Suprapubic skin (tissue), 4 donors: ENCODE data around the gene ANKRD11. TPM values are rescaled to one million over a fixed set of nuclear protein-coding genes. Genes with fewer than 3 reads are reported as not detected.

Source experiments
- DNase-seq, 2 donors: peaks; one replicate each; pipeline ENCODE4 v3.0.0-alpha.2; 2019; ENCODE audit warnings: low spot score in 2 of 2
- H3K27ac ChIP-seq: fragments of 200-600 bp; sonication (generic); one replicate; pipeline ENCODE4 v1.5.1; 2019
- H3K27me3 ChIP-seq: fragments of 200-600 bp; sonication (generic); one replicate; pipeline ENCODE4 v1.5.1; 2019
- H3K36me3 ChIP-seq: fragments of 200-600 bp; sonication (generic); one replicate; pipeline ENCODE4 v1.5.1; 2019
- H3K4me1 ChIP-seq: fragments of 200-600 bp; sonication (generic); one replicate; pipeline ENCODE4 v1.5.1; 2019
- H3K4me3 ChIP-seq: fragments of 200-600 bp; sonication (generic); one replicate; pipeline ENCODE4 v1.5.1; 2019; ENCODE audit warnings: mild to moderate bottlenecking
- H3K9me3 ChIP-seq: fragments of 200-600 bp; sonication (generic); one replicate; pipeline ENCODE4 v1.5.1; 2019
- EP300 ChIP-seq: sonication (generic); formaldehyde crosslinking; IDR thresholded peaks from one replicate; pipeline ENCODE4 v1.6.1; 2017; ENCODE audit warnings: antibody characterized with exemption
- POLR2A ChIP-seq, 2 donors: fragments of 450-650 bp; IDR thresholded peaks; one replicate each; pipeline ENCODE4 v1.6.1; 2017; ENCODE audit warnings: antibody characterized with exemption in 2 of 2, mild to moderate bottlenecking in 2 of 2, moderate library complexity in 2 of 2
- POLR2AphosphoS5 ChIP-seq, 3 donors: sonication (generic); formaldehyde crosslinking; IDR thresholded peaks; one replicate each; pipeline ENCODE4 v1.6.1; 2017; ENCODE audit warnings: antibody characterized with exemption in 3 of 3
- WGBS: methylation state at CpG from one replicate; pipeline ENCODE4 v1.1.5; 2018; 5-methylcytosine and 5-hydroxymethylcytosine counted together
- total RNA-seq, 4 donors: library from RNA; depleted of rRNA; stranded (reverse); fragments of >200 nt; gene quantifications; one replicate each; pipeline ENCODE4 v1.1.0, GENCODE V29; 2016
- TF ChIP-seq, protein P1 (sequence below), 2 donors: fragments of 200-600 bp in 1 of 2; fragments of 450-650 bp in 1 of 2; sonication (generic) in 1 of 2; IDR thresholded peaks; one replicate each; pipeline ENCODE4 v1.5.1; 2016 to 2019; ENCODE audit warnings: antibody characterized with exemption in 2 of 2, mild to moderate bottlenecking in 1 of 2, moderate library complexity in 1 of 2

The ANKRD11 gene
- total RNA-seq, 4 donors from 2014 or later, result 85.4 to 212 (median 127) TPM

DNA sequence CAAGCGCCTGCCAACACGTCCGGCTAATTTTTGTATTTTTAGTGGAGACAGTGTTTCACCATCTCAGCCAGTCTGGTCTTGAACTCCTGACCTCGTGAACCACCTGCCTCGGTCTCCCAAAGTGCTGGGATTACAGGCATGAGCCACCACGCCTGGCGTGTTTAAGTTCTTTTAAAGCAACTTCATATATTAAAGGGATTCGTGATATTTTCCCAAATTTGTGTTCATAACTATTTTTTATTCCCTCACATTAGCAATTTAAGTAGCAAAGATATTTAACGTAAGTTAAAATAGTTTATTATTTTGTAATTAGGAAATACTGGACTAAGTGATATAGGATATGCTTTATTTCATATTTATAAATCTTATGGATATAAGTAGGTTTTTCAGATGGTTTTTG is 22.1 kb upstream of the ANKRD11 start:
- H3K27ac ChIP-seq, result no peak overlapping the region
- no peak overlapping the region for H3K4me3 ChIP-seq
- H3K9me3 ChIP-seq, result no peaks in the 10 kb centered on the region
- DNase-seq, result no peak
- H3K36me3 ChIP-seq, result peaks cover 66% of the 10 kb centered on the region
- peaks cover 17% of the 10 kb centered on the region for H3K4me1 ChIP-seq
- 95% methylated on average over 9 of the region's 9 CpGs for WGBS
- H3K27me3 ChIP-seq, result no peaks in the 10 kb centered on the region
- TF ChIP-seq POLR2AphosphoS5 (IDR thresholded peaks at IDR 0.05) (no peak), POLR2A (IDR thresholded peaks at IDR 0.05) (no peak), EP300 (no peak)
- TF ChIP-seq, protein P1, sequence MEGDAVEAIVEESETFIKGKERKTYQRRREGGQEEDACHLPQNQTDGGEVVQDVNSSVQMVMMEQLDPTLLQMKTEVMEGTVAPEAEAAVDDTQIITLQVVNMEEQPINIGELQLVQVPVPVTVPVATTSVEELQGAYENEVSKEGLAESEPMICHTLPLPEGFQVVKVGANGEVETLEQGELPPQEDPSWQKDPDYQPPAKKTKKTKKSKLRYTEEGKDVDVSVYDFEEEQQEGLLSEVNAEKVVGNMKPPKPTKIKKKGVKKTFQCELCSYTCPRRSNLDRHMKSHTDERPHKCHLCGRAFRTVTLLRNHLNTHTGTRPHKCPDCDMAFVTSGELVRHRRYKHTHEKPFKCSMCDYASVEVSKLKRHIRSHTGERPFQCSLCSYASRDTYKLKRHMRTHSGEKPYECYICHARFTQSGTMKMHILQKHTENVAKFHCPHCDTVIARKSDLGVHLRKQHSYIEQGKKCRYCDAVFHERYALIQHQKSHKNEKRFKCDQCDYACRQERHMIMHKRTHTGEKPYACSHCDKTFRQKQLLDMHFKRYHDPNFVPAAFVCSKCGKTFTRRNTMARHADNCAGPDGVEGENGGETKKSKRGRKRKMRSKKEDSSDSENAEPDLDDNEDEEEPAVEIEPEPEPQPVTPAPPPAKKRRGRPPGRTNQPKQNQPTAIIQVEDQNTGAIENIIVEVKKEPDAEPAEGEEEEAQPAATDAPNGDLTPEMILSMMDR (IDR thresholded peaks at IDR 0.05), result no peak

DNA sequence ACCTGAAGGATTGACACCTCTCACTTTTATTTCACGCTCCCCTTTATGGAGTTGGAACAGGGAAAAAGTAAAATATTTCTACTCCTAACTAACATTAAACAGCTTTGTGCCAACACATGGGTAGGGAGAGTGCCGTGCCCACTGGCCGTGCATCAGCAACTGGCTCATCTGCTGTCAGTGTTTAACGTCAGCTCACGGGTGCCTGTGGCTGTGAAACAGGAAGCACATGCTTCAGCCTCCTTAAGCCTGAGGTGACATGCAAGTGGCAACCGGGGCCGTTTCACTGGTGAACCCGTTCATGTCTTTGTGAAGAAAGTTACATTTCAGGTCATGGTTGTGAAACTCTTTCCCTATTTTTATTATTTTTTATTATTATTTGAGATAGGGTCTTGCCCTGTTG is 21.0 kb upstream of the ANKRD11 start:
- DNase-seq, result no peak

DNA sequence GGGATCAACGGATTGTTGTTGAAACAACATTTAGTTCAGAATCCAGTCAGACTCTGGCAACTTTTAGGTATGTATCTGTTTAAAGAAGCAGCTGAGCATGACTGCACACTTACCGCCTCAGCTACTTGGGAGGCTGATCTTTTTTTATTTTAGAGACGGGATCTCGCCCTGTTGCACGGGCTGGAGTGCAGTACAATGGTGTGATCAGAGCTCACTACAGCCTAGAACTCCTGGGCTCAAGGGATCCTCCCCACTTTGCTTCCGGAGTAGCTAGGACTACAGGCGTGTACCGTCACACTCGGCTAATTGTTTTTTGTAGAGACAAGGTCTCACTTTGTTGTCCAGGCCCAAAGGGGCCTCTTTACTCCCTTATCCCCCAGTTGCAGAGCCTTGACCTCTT is 20.2 kb upstream of the ANKRD11 start:
- peaks cover 36% of the 10 kb centered on the region for H3K4me1 ChIP-seq
- no peak overlapping the region for H3K4me3 ChIP-seq
- no peak for DNase-seq
- H3K27me3 ChIP-seq, result no peaks in the 10 kb centered on the region
- no peak overlapping the region for H3K27ac ChIP-seq
- peaks cover 50% of the 10 kb centered on the region for H3K36me3 ChIP-seq
- 89% methylated on average over 9 of the region's 9 CpGs for WGBS
- no peaks in the 10 kb centered on the region for H3K9me3 ChIP-seq
- TF ChIP-seq POLR2AphosphoS5 (IDR thresholded peaks at IDR 0.05) (no peak), EP300 (no peak), POLR2A (IDR thresholded peaks at IDR 0.05) (no peak)
- TF ChIP-seq, protein P1 (IDR thresholded peaks at IDR 0.05), result no peak

More for the DNA sequence above, 21.0 kb upstream of the ANKRD11 start:
- WGBS, result 69% methylated on average over 8 of the region's 8 CpGs
- Histone ChIP-seq H3K9me3 (no peaks in the 10 kb centered on the region), H3K4me3 (no peak overlapping the region), H3K36me3 (peaks cover 58% of the 10 kb centered on the region), H3K4me1 (peaks cover 28% of the 10 kb centered on the region), H3K27ac (no peak overlapping the region), H3K27me3 (no peaks in the 10 kb centered on the region)
- TF ChIP-seq, protein P1 (IDR thresholded peaks at IDR 0.05), result no peak
- TF ChIP-seq EP300 (no peak), POLR2AphosphoS5 (IDR thresholded peaks at IDR 0.05) (no peak), POLR2A (IDR thresholded peaks at IDR 0.05) (no peak)

DNA sequence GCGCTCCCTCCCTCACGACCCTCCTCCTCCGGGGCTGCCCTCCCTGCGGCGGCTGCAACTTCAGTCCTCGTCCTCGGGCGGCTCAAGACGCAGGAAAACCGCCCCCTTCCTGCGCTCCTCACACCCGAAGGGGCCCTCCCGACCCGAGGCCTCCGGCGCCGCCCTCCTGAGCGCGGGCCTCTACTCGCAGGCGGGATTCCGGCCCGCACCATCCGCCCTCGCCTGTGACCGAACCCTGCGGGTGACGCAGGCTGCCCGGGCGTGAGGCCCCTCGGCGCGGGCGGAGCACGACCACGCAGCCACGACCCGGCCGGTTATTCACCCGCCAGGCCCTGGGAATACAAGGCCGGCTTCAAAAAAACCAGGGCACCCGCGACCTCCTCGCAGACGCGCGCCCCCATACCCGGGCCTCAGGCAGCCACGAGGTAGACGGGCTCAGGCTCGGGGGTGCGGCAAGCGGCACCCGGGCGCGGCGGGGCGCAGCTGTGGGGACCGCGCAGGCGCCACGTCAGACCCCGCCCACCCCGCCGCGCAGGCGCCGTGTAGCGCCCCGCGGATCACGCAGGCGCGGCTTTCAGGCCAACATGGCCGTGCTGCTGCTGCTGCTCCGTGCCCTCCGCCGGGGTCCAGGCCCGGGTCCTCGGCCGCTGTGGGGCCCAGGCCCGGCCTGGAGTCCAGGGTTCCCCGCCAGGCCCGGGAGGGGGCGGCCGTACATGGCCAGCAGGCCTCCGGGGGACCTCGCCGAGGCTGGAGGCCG is 17.7 kb upstream of the ANKRD11 start, which contains the start of gene SPG7:
SPG7 (plus strand) TSS at position 570 of the 757 bp plus-strand sequence; CDS start at position 585, 15 bp downstream.
- TF ChIP-seq POLR2A (IDR thresholded peaks at IDR 0.05) (peak; percentile 40 to 84), EP300 (no peak)
- WGBS, result 0% methylated on average over 23 of the region's 90 CpGs
- Histone ChIP-seq H3K36me3 (peaks cover 27% of the 10 kb centered on the region), H3K27ac (peak within 1 kb of the TSS; percentile 96), H3K9me3 (no peaks in the 10 kb centered on the region), H3K4me1 (peaks cover 48% of the 10 kb centered on the region), H3K27me3 (no peaks in the 10 kb centered on the region), H3K4me3 (peak within 1 kb of the TSS; percentile 91)
- peak; percentile 87 to 90 for DNase-seq

DNA sequence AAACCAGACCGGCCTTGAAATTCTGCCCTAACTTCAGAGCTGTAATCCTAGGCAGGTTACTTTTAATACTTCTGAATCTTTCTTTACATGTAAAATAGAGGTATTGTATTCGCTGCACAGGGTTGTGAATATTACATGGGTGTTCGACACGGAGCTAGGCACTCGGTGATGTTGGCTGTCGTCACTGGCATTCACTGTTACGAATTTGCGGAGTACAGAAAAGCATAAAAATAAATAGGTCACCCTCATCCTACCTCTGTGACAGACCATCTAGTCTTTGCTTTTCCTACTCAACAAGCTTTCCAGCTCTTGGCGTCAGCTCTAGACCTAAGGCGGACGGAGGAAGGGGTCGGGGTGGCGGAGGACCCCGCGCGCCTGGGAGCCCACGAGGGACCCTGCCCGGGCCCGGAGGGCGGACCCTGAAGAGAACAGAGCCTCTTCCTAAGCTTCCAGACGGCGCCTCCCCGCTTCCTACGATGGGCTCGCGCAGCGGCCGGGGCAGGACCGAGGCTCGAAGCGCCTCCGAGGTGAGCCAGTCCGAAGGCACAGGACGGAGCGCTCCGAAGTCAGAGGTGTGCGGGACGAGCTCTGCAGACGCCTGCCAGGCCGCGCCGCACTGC is 17.0 kb upstream of the ANKRD11 start:
- 15% methylated on average over 26 of the region's 42 CpGs for WGBS
- H3K27me3 ChIP-seq, result no peaks in the 10 kb centered on the region
- H3K36me3 ChIP-seq, result peaks cover 20% of the 10 kb centered on the region
- no peak for DNase-seq
- H3K4me1 ChIP-seq, result peaks cover 48% of the 10 kb centered on the region
- peak overlapping the region; percentile 91 for H3K4me3 ChIP-seq
- TF ChIP-seq POLR2AphosphoS5 (IDR thresholded peaks at IDR 0.05) (no peak), EP300 (no peak), POLR2A (IDR thresholded peaks at IDR 0.05) (no peak)
- TF ChIP-seq, protein P1 (IDR thresholded peaks at IDR 0.05), result no peak
- peak overlapping the region; percentile 96 for H3K27ac ChIP-seq
- no peaks in the 10 kb centered on the region for H3K9me3 ChIP-seq
